Measurements from ENCODE around the gene PIP5K1C. TPM values are rescaled to one million over a fixed set of nuclear protein-coding genes. Genes with fewer than 3 reads are reported as not detected.
"Not testable (repeated sequence)": the region's sequence is repeated elsewhere in the genome, so short reads cannot be mapped to it uniquely, and the experiment has no call there.

The PIP5K1C gene
- total RNA-seq, 2 experiments from 2014 or later = 18.3 to 19.6 TPM

- POLR2A ChIA-PET; H3K27ac Mint-ChIP-seq; DNase-seq; H3K4me3 Mint-ChIP-seq; H3K4me1 Mint-ChIP-seq; H3K27me3 Mint-ChIP-seq; H3K36me3 Mint-ChIP-seq (ENCODE audit: low read depth); H3K9me3 Mint-ChIP-seq: not testable (repeated sequence)
- CTCF ChIA-PET = interaction anchor here (0.8 to 1.0 kb wide), 2 partner anchors 24 to 38 kb away, joined by 3 read pairs; no protein-coding TSS in a partner anchor
Observed at GRCh38 chr19:3666545-3666856, 33.8 kb downstream of the PIP5K1C start.

GRCh38 chr19:3665681-3666544, 34.4 kb downstream of the PIP5K1C start:
- H3K4me1 Mint-ChIP-seq = peaks cover 5% of the 10 kb centered on the region
- H3K27ac Mint-ChIP-seq = no peak overlapping the region
- H3K36me3 Mint-ChIP-seq (ENCODE audit: low read depth) = peaks cover 8% of the 10 kb centered on the region
- no peak overlapping the region for H3K4me3 Mint-ChIP-seq
- H3K27me3 Mint-ChIP-seq = no peaks in the 10 kb centered on the region
- ChIA-PET POLR2A (no interaction called here), CTCF (interaction anchor here (0.8 to 1.1 kb wide), 3 partner anchors 25 to 41 kb away, joined by 3 to 4 read pairs (median 3); no protein-coding TSS in a partner anchor)
- no peaks in the 10 kb centered on the region for H3K9me3 Mint-ChIP-seq
- peak; percentile 77 for DNase-seq

GRCh38 chr19:3664879-3665642, 35.2 kb downstream of the PIP5K1C start:
- H3K27me3 Mint-ChIP-seq = no peaks in the 10 kb centered on the region
- no peak overlapping the region for H3K27ac Mint-ChIP-seq
- ChIA-PET POLR2A (no interaction called here), CTCF (interaction anchor here (1.1 kb wide), 1 partner anchor 42 kb away, joined by 4 read pairs; no protein-coding TSS in a partner anchor)
- H3K9me3 Mint-ChIP-seq = no peaks in the 10 kb centered on the region
- peaks cover 11% of the 10 kb centered on the region for H3K36me3 Mint-ChIP-seq (ENCODE audit: low read depth)
- no peak overlapping the region for H3K4me3 Mint-ChIP-seq
- H3K4me1 Mint-ChIP-seq = peaks cover under 1% of the 10 kb centered on the region
- DNase-seq = no peak

- Mint-ChIP-seq H3K27me3 (no peaks in the 10 kb centered on the region), H3K27ac (no peak overlapping the region), H3K4me3 (no peak overlapping the region), H3K9me3 (no peaks in the 10 kb centered on the region), H3K36me3 (ENCODE audit: low read depth) (peaks cover 11% of the 10 kb centered on the region), H3K4me1 (no peaks in the 10 kb centered on the region)
- CTCF ChIA-PET = no interaction called here
- POLR2A ChIA-PET = no interaction called here
- DNase-seq = no peak
Observed at GRCh38 chr19:3663838-3664237, 36.4 kb downstream of the PIP5K1C start.

GRCh38 chr19:3661284-3662238, 38.7 kb downstream of the PIP5K1C start:
- no peak for DNase-seq
- no peak overlapping the region for H3K4me3 Mint-ChIP-seq
- no peaks in the 10 kb centered on the region for H3K9me3 Mint-ChIP-seq
- ChIA-PET POLR2A (interaction anchor here (0.7 kb wide), 1 partner anchor 38 kb away, joined by 3 read pairs; the partner anchor contains the start of gene PIP5K1C), CTCF (interaction anchor here (1.0 to 1.5 kb wide), 2 partner anchors 12 to 34 kb away, joined by 3 to 4 read pairs; no protein-coding TSS in a partner anchor)
- H3K36me3 Mint-ChIP-seq (ENCODE audit: low read depth) = peaks cover 16% of the 10 kb centered on the region
- H3K27me3 Mint-ChIP-seq = no peaks in the 10 kb centered on the region
- no peaks in the 10 kb centered on the region for H3K4me1 Mint-ChIP-seq
- H3K27ac Mint-ChIP-seq = no peak overlapping the region

- POLR2A ChIA-PET = interaction anchor here (0.7 kb wide), 1 partner anchor 39 kb away, joined by 3 read pairs; the partner anchor contains the start of gene PIP5K1C
Observed at GRCh38 chr19:3660493-3661219, 39.6 kb downstream of the PIP5K1C start.

GRCh38 chr19:3659746-3660112, 40.5 kb downstream of the PIP5K1C start:
- DNase-seq = no peak
- H3K27ac Mint-ChIP-seq = no peak overlapping the region
- H3K9me3 Mint-ChIP-seq = no peaks in the 10 kb centered on the region
- POLR2A ChIA-PET = no interaction called here
- H3K4me3 Mint-ChIP-seq = no peak overlapping the region
- H3K36me3 Mint-ChIP-seq (ENCODE audit: low read depth) = peaks cover 16% of the 10 kb centered on the region
- CTCF ChIA-PET = no interaction called here
- H3K27me3 Mint-ChIP-seq = no peaks in the 10 kb centered on the region
- no peaks in the 10 kb centered on the region for H3K4me1 Mint-ChIP-seq

More at GRCh38 chr19:3660493-3661219, 39.6 kb downstream of the PIP5K1C start:
- Mint-ChIP-seq H3K27me3 (no peaks in the 10 kb centered on the region), H3K9me3 (no peaks in the 10 kb centered on the region), H3K4me1 (no peaks in the 10 kb centered on the region), H3K27ac (no peak overlapping the region), H3K36me3 (ENCODE audit: low read depth) (peaks cover 16% of the 10 kb centered on the region), H3K4me3 (no peak overlapping the region)
- no peak for DNase-seq
- CTCF ChIA-PET = interaction anchor here (1.0 kb wide), 1 partner anchor 13 kb away, joined by 3 read pairs; no protein-coding TSS in a partner anchor

GRCh38 chr19:3658870-3659745, 41.2 kb downstream of the PIP5K1C start:
- Mint-ChIP-seq H3K9me3 (no peaks in the 10 kb centered on the region), H3K36me3 (ENCODE audit: low read depth) (peaks cover 16% of the 10 kb centered on the region), H3K4me1 (no peaks in the 10 kb centered on the region), H3K4me3 (no peak overlapping the region), H3K27me3 (no peaks in the 10 kb centered on the region), H3K27ac (no peak overlapping the region)
- no peak for DNase-seq
- CTCF ChIA-PET = no interaction called here
- POLR2A ChIA-PET = no interaction called here

GRCh38 chr19:3658004-3658869, 42.0 kb downstream of the PIP5K1C start:
- Mint-ChIP-seq H3K27me3 (no peaks in the 10 kb centered on the region), H3K9me3 (no peaks in the 10 kb centered on the region), H3K27ac (no peak overlapping the region), H3K36me3 (ENCODE audit: low read depth) (peaks cover 13% of the 10 kb centered on the region), H3K4me1 (no peaks in the 10 kb centered on the region), H3K4me3 (no peak overlapping the region)
- ChIA-PET CTCF (no interaction called here), POLR2A (no interaction called here)
- DNase-seq = no peak

- POLR2A ChIA-PET = no interaction called here
- Mint-ChIP-seq H3K27me3 (no peaks in the 10 kb centered on the region), H3K9me3 (no peaks in the 10 kb centered on the region), H3K4me1 (no peaks in the 10 kb centered on the region), H3K27ac (no peak overlapping the region), H3K4me3 (no peak overlapping the region), H3K36me3 (ENCODE audit: low read depth) (peaks cover 11% of the 10 kb centered on the region)
- DNase-seq = no peak
- CTCF ChIA-PET = no interaction called here
Observed at GRCh38 chr19:3657395-3657769, 42.9 kb downstream of the PIP5K1C start.

Data from activated CD4-positive, alpha-beta memory T cell treated with anti-CD3 and anti-CD28 coated beads, Interleukin-2, amount 10 ng/mL, durations not matched to agents 7 days and 5 days (primary cell).